HG03565 (cell line): ENCODE measurements around the gene RAE1.

Source experiments
- ATAC-seq: cut with Tn5 transposase; IDR thresholded peaks from one replicate; pipeline ENCODE4 v1.9.1; 2021; ENCODE audit warnings: mild to moderate bottlenecking, moderate library complexity; ENCODE audit not compliant: unreplicated experiment

The RAE1 gene

GRCh38 chr20:57398901-57399535, 48.0 kb downstream of the RAE1 start:
- no peak for ATAC-seq

GRCh38 chr20:57399587-57400155, 48.6 kb downstream of the RAE1 start:
- peak; percentile 45 for ATAC-seq

DNA sequence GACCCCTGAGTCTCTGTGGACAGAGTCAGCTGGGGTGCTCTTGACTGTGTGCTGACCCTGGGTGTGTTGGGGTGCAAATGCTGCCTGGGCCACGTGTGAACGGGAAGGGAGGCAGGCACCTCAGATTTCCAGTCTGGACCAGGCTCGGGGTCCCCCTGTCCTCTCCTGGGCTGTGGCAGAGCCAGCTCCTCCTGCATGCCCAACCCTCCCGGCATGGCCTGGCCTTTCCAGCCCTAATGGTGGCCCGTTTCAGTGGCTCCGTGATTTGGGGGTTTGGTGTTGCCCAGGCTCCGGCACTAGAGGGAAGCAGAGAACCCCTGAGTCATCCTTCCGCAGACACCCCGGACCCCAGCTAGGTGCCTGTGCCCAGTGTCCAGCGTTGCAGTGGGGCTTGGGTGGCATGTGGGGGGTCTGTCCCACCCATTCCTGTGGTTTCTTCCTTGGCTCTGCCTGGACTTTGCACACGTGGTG, 49.2 kb downstream of the RAE1 start:
- no peak for ATAC-seq

GRCh38 chr20:57400821-57401564, 49.9 kb downstream of the RAE1 start:
- ATAC-seq, result no peak

DNA sequence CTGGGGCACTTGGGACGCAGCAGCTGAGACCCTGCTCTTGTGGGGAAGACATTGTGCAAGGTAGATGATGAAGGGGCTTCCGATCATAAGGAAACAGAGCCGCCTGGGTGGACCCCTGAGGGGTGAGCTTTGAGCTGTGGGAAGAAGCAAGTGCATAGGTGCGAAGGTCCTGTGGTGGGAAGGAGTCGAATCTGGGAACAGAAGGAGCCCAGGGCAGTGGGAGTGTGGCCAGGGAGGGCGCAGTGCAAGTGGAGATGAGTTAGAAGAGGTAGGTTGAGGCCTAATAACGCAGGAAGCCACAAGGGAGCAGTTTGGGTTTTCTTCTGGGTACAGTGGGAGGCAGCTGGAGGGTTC, 50.5 kb downstream of the RAE1 start:
- no peak for ATAC-seq

DNA sequence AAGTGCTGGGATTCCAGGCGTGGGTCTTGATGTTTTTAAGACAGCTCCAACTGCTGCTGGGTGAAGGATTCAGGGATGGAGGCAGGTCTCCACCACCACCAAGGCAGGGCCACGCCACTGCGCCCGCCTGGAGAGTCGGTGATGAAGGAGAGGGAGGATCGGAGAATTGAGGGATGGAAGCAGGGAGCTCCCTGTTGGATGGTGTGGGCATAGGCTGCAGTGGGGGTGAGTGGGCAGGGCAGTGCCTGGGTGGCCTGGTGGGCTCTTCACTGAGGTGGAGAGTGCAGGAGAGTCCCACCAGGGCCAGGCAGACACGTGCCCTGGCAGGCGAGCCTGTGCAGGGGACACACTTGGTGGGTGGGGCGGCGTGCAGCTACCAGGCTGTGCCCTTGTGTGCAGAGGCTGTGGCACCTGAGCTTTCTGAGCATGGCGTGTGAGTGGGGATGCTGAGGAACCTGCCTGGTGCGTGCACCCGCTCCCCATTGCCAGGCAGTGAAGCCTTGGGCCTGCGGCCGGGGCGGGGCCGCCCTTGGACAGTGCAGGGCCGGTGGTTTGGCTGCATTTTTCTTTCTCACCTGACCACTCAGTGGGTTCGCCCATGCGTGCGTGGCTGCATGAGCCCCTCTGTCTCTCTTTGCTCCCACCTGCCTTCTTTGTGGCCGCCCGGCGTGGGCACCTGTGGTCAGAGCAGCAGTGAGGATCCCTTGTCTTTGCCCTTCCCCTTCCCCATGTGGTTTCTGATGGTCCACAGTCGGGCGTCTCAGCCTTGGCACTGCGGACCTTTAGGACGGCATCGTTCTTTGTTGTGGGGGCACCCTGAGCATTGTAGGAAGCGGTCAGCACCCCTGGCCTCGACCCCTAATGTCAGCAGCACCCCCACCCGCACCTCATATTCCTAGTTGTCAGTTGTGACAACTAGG, 51.4 kb downstream of the RAE1 start:
- ATAC-seq, result no peak

DNA sequence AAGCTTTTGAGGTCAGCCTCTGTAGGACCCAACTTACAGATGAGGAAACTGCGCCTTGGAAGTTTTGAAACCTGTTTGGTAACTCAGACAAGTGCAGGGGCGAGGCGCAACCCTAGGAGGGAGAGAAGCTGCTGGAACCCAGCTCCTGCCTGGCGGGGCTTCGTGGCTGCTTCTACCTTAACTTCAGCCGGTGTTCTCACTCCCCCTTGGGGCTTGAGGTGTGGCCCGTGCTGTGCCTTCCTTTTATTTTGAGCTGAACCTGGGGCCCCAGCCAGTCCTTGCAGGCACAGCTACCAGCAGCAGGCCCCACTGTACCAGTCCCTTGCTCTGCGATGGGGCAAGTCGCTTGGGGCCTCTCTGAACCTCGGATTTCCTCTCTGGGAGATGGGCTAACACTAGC, 52.2 kb downstream of the RAE1 start:
- no peak for ATAC-seq

DNA sequence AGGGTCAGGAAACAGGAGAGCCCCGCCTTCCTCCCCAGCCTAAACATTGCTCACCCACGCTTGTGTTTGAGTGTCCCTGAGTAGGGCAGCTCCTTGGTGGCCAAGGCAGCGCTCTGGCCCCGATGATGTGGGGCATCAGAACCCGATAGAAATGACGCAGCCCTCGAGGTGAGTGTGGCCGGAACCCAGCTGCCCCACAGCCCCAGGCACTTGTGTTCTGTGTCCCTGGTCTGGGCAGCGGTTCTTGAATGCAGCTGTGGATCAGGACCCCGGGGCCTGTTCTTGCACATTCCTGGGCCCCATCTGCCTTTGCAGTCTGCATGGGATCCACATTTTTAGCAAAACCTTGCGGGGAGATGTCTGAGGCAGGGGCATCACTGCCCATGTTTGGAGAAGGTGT, 53.0 kb downstream of the RAE1 start:
- no peak for ATAC-seq

GRCh38 chr20:57404419-57405072, 53.5 kb downstream of the RAE1 start:
- no peak for ATAC-seq

DNA sequence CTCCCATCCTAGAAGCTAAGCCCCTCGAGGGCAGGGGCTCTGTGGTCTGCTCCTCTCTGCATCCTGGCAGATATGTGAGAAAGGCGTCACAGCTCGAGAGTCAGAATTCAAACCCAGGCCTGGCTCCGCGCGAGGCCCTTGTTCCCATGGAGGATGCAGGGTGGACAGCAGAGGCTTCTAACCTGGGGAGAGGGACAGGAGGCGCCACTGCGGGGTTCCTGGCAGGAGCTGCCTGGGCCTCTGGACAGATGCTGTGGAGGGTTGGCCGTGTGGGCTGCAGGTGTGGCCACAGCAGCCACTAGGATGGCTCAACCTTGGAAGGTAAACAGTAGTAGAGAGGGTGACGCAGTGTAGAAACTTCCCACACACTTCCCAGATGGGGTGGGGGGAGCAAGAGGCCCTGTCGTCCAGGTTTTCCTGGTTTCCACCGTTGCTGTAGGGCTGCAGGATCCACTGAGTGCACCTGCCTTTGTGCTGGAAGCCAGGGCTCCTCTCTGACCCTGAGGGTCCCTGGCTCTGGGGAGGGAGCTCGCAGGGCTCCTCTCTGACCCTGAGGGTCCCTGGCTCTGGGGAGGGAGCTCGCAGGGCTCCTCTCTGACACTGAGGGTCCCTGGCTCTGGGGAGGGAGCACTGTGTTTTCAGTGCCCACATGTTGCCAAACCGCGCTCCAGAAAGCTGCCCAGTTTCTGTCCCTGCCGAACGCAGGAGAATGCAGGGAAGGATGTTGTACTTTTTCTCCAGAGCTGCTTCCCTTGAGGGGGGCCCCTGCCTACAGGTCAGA, 54.4 kb downstream of the RAE1 start:
- no peak for ATAC-seq

DNA sequence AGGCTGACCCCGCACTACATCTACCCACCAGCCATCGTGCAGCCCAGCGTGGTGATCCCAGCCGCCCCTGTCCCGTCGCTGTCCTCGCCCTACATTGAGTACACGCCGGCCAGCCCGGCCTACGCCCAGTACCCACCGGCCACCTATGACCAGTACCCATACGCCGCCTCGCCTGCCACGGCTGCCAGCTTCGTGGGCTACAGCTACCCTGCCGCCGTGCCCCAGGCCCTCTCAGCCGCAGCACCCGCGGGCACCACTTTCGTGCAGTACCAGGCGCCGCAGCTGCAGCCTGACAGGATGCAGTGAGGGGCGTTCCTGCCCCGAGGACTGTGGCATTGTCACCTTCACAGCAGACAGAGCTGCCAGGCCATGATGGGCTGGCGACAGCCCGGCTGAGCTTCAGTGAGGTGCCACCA, 56.5 kb downstream of the RAE1 start:
- no peak for ATAC-seq

GRCh38 chr20:57408131-57408530, 57.1 kb downstream of the RAE1 start:
- no peak for ATAC-seq

- no peak for ATAC-seq
These were observed 57.6 kb downstream of the RAE1 start for GRCh38 chr20:57408536-57409233.

DNA sequence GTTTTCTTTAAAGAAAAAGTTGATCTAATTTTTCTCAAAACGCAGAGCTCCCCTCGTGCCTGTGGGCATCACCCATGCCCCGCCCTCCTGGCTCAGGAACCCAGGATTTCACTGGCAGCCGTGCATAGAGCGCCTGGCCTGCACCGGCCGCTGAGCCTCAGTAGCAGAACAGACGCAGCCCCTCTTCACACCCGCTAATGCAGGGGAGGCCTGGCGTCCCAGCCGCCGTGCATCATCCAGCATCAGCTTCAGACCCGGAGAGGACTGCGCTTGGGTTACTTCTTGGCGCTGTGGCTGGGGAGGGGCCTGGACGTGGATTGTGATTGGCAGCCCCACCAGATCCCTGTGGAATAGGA, 58.2 kb downstream of the RAE1 start:
- ATAC-seq, result no peak

GRCh38 chr20:57409672-57410397, 58.8 kb downstream of the RAE1 start:
- ATAC-seq, result no peak

DNA sequence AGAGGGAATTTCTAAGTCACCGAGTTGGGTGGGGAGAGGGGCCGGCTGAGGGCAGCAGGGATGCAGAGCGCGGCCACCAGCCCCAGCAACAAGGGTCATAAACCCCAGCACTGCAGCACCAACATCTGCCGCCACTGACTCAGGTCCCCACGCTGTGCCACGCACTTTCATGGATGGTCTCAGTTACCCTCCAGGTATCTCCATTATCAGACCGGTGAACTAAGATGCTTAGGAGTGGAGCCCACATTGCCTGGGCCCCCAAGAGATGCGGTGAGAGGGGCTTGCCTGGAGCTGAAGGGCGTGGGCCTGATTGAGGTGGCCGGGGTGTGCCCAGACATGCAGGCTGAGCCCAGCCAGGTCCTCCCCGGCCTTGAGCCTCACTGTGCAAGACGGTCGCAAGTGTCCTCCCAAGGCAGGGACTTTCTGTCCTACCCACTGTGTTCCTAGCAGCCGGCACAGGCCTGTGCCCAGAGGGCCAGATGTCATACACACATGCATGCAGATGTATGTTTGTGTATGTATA, 59.4 kb downstream of the RAE1 start:
- ATAC-seq, result no peak

GRCh38 chr20:57410924-57411323, 59.9 kb downstream of the RAE1 start:
- ATAC-seq, result no peak

GRCh38 chr20:57411406-57412283, 60.6 kb downstream of the RAE1 start:
- ATAC-seq, result no peak
